T1000 (cell line): Measurements from ENCODE around the gene NMRAL1.

Experiments used
- DNase-seq: peaks from one replicate; lab custom pipeline; 2025; ENCODE audit warnings: mixed read lengths; lab: John Stamatoyannopoulos, UW

Gene NMRAL1

GRCh38 chr16:4465977-4466779, 8.2 kb downstream of the NMRAL1 start:
- no peak for DNase-seq

GRCh38 chr16:4463522-4464163, 10.8 kb downstream of the NMRAL1 start:
- DNase-seq, result no peak

- DNase-seq, result no peak
Observed at GRCh38 chr16:4461250-4462085, 13.0 kb downstream of the NMRAL1 start.

GRCh38 chr16:4460936-4461249, 13.5 kb downstream of the NMRAL1 start:
- DNase-seq, result no peak

- no peak for DNase-seq
Observed at GRCh38 chr16:4455951-4456350, 18.5 kb downstream of the NMRAL1 start.

- no peak for DNase-seq
Observed at GRCh38 chr16:4455081-4455480, 19.3 kb downstream of the NMRAL1 start.

- DNase-seq, result no peak
Observed at GRCh38 chr16:4454623-4455022, 19.8 kb downstream of the NMRAL1 start.

- no peak for DNase-seq
Observed at GRCh38 chr16:4452674-4453073, 21.8 kb downstream of the NMRAL1 start.

- DNase-seq, result no peak
Observed at GRCh38 chr16:4450931-4451519, 23.4 kb downstream of the NMRAL1 start.

- DNase-seq, result no peak
Observed at GRCh38 chr16:4450430-4450829, 24.0 kb downstream of the NMRAL1 start.

- DNase-seq, result no peak
Observed at GRCh38 chr16:4443986-4444385, 30.4 kb downstream of the NMRAL1 start.

GRCh38 chr16:4443271-4443670, 31.2 kb downstream of the NMRAL1 start:
- no peak for DNase-seq

- DNase-seq, result no peak
Observed at GRCh38 chr16:4442371-4442770, 32.1 kb downstream of the NMRAL1 start.

- no peak for DNase-seq
Observed at GRCh38 chr16:4437366-4437765, 37.1 kb downstream of the NMRAL1 start.

- DNase-seq, result no peak
Observed at GRCh38 chr16:4435337-4436067, 38.9 kb downstream of the NMRAL1 start.

GRCh38 chr16:4433914-4434787, 40.3 kb downstream of the NMRAL1 start:
- DNase-seq, result no peak

GRCh38 chr16:4433228-4433627, 41.2 kb downstream of the NMRAL1 start:
- no peak for DNase-seq

- no peak for DNase-seq
Observed at GRCh38 chr16:4431023-4431422, 43.4 kb downstream of the NMRAL1 start.

GRCh38 chr16:4428500-4428899, 45.9 kb downstream of the NMRAL1 start:
- DNase-seq, result no peak

- no peak for DNase-seq
Observed at GRCh38 chr16:4426722-4427372, 47.6 kb downstream of the NMRAL1 start.
